ENCODE results near the gene ABCA3.

The ABCA3 gene

DNA sequence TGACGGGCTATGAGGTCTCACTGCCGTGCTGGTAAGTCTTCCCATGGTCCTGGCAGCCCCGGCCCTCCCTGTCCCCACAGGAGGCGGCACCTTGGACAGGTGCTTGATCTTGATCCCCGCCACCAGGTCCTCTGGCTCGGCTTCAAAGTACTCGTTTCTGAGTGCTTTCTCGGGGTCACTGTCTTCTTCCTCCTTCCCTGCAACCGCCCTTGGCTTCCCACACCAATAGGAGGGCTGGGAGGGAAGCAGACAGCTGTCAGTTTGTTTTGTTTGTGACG lies 40.7 kb downstream of the ABCA3 start:
- no peak for DNase-seq

DNA sequence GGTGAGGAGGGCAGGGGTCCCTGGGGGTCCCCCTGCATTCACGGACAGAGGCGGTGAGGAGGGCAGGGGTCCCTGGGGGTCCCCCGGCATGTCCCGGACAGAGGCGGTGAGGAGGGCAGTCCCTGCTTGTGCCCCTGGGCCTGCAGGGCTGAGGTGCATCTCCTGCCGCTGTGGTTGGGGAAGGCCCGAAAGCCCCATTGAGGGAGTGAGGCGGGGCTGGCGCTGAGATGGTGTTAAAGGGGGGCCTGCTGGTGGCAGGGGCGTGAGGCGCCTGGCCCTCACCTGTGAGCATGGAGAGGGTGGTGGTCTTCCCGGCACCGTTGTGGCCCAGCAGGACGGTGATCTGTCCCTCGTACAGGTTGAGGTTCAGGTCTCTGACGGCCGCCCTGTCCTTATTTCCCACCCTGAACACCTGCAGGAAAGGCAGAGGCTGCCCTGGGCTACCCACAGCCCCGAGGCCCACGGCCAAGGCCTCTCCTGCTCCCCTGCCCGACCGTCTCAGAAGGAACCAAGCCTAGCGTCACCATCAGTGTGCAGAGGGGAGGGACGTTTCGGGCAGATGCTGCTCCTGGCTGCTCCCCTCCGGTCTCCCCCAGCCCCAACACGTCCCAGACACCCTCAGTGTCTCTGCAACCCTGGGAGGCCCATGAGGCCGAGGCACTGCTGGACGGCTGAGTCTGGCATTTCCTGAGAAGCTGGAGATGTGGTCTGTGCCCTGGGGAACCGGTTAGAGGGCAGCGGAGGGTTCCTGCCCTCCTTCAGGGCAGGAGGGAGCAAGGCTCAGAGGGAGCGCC lies 41.2 kb downstream of the ABCA3 start:
- DNase-seq, result no peak

DNA sequence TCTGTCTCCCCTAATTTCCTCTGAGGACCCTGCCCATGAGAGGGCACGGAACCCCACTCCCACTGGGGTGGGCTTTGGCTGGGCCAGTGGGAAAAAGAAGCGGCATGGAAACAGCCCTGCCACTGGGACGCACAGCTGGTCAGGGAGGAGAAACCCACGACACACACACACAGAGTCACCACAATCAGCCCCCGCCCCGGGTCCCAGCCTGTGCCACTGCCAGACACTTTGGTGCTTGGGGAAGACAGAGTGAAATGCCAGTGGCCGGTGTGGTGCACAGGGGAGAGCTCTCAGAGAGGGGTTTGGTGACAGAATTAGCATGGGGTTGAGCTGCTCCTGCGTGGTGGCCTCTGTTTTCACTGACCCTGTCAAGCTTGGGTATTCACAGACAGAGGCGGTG lies 41.9 kb downstream of the ABCA3 start:
- DNase-seq, result no peak

DNA sequence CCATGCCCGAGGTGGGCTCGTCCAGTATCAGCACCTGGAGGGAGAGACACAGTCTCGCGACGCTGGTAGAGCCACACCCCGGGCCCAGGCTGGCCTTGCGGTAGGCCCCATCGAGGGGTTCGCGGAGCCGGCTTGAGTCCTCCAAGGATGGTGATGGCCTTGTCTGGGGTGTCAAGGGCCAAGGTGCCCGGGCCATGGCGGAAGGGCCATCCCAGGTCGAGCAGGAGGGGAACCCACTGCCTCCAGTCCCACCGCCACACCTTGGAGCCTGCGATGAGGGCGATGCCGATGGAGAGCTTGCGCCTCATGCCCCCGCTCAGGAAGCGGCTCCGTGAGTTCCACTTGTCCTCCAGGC lies 43.0 kb downstream of the ABCA3 start:
- no peak for DNase-seq

DNA sequence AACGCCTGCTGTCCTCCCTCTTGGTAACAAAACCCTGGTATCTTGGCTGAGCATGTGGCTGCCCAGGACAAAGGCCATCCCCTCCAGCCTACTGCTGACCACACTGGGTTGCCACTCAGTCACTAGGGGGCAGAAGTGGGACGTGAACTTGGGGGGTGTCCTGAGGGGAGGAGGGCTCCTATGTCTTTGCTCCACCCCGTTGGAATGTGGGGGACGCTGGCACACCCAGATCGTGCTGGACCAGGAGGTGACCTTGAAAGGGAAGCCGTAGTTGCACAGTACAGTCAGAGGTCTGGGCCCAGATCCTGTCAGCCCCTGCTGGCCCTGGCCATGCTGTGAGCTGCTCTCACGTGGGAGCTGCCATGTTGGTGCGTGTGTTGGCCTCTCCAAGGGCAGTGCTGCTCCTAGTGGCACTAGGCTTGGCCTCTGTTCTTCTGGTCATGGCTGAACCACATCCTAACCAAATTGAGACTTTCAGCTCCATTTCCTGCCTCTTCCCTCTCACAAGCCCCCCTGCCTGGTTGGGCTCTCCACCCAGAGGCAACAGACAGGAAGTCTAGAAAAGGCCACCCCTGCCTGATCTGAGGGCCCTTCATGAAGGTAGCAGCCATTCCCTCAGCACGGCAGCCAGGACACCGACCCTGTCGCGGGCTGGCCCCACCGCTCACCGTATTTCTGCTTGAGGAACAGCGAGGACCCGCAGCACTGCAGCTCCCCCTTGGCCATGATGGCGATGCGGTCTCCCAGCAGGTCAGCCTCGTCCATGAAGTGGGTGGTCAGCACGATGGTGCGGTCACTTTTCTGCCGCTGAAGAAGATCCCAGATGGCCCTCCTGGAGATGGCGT lies 43.6 kb downstream of the ABCA3 start:
- peak; percentile 44 for DNase-seq

DNA sequence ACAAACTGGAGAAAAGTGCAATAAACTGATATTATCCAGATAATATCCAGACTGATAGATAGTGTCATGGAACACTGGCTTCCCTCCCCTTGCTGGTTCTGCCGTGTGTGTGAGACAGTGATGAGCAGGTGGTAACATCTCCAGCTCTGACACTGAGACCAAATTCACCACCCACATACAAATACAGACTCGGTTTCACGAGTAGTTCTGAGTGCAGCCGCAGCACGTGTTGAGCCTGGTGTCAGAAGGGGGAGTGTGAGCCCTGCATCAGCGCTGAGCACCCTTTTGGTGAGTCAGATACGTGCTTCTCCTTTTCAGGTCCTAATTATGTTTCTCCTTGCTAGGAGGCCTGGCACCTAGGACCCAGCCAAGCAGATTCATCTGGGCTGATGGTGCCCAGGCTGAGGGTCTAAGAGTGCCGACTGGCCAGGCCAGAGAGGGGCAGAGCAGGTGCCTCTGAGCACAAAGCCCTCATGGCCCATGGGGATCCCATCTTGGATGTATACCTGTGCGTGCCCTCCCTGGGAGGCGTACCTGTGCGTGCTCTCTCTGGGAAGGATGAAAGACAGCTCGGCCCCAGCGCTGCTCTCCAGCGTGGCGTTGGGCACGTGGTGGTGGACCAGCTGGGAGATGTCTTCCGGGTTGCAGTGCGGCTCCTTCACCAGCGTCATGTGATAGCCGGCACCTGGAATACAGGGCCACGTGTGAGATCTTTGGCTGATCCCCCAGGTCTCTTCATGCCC lies 45.3 kb downstream of the ABCA3 start:
- DNase-seq, result no peak

DNA sequence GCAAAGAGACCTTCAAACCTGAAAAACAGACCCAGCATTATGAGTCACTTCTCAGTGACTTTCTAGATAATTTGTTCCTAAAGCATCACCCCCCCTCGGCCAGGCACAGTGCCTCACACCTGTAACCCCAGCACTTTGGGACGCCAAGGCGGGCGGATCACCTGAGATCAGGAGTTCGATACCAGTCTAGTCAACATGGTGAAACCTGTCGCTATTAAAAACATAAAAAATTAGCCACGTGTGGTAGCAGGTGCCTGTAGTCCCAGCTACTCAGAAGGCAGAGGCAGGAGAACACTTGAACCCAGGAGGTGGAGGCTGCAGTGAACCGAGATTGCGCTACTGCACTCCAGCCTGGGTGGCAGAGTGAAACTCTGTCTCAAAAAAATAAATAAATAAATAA lies 48.3 kb downstream of the ABCA3 start:
- DNase-seq, result no peak

DNA sequence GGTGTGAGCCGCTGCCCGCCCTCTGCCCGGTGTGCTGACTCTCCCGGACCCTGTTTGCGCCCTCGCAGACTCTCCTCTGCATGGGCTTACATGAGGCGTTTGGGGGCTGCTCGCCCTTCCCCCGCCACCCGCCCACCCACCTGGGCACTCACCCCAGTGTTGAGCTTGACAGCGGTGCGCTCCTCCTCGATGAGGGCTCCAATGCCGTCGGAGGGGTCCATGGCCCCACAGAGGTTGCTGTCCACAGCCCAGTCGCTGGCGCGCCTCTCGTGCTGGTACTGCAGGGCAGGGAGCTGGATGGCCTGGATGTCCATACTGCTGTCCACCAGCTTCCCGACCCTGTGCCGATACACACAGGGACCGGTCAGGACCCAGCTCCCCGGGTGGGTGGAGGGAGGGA lies 51.2 kb downstream of the ABCA3 start:
- no peak for DNase-seq

DNA sequence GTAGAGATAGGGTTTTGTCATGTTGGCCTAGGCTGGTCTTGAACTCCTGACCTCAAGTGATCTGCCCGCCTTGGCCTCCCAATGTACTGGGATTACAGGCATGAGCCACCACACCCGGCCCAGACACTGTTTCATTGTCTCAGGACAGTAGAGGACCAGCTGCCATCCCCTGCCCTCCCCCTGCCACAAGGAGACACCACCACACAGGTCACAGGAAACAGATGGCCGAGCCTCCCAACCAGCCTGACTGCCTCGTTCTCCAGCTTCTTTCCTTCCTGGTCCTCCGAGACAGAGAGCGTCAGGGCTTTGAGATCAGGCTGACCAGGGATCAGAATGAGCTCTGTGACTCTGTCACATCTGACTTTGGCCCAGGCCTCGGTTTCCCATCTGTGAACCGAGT lies 51.8 kb downstream of the ABCA3 start:
- no peak for DNase-seq

DNA sequence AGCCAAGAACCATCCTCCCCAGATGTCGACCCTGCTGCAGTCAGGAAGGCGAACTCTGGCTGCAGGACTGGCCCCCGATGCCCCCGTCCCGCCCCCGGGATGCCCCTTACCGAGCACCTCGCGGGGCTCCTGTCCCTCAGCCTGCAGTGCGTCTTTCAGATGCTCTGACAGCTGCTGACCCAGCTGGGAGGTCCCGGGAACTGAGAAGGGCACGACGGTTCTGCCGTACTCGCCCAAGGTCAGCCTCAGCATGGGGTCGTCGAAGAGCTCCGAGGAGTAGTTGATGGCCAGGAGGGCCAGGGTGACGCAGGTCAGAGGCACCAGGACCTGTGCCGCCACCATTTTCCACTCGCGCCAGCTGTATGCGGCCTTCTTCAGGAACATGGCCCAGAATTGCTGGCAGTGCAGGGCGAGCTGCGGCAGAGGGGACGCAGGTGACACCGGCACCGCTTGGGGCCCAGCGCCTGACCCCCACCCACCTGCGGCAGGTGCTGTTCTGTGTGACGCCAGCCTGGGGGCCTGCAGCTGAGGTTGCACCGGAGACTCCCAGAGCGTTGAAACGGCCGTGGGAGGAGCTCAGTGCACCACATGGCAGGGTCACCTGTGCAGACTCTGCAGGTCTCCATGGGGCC lies 52.5 kb downstream of the ABCA3 start:
- no peak for DNase-seq

DNA sequence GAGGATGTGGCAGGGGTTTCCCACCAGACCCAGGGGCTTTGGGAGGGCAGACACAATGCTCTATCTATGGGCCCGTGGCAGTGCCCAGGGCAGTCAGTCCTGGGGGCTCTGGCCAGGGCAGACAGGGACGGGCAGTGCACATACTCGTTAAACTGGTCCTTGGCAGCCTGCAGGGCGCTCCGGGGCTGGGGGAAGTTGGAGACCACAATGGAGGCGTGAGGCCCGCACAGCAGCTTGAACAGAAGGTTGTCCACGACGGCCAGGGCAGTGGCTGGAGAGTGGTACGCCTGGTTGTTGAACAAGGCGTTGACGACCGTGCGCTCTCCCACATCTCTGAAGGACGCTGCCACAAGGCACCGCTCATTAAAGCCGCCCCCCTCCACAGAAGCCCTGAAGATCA lies 54.0 kb downstream of the ABCA3 start:
- DNase-seq, result no peak

DNA sequence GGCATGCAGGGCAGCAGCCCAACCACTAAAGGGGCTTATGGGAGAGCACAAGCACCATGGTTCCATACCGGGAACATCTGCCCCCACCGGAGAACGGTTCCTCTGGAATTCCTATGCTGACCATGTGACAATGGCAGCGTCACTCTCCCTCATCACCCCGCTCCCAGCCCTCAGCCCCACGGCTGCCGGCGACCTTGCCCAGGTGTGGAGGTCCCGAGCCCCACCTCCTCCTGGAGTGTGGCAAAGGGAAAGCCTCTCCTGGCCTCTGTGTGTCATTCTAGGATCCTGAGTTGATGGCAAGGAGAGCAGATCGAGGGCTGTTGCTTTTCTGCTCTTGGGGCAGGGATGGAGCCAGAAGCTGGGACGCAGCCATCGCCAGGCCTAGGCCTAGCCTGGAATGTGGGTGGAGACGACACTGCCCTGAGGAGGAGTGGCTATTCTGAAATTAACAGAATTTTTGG lies 54.8 kb downstream of the ABCA3 start:
- DNase-seq, result no peak

DNA sequence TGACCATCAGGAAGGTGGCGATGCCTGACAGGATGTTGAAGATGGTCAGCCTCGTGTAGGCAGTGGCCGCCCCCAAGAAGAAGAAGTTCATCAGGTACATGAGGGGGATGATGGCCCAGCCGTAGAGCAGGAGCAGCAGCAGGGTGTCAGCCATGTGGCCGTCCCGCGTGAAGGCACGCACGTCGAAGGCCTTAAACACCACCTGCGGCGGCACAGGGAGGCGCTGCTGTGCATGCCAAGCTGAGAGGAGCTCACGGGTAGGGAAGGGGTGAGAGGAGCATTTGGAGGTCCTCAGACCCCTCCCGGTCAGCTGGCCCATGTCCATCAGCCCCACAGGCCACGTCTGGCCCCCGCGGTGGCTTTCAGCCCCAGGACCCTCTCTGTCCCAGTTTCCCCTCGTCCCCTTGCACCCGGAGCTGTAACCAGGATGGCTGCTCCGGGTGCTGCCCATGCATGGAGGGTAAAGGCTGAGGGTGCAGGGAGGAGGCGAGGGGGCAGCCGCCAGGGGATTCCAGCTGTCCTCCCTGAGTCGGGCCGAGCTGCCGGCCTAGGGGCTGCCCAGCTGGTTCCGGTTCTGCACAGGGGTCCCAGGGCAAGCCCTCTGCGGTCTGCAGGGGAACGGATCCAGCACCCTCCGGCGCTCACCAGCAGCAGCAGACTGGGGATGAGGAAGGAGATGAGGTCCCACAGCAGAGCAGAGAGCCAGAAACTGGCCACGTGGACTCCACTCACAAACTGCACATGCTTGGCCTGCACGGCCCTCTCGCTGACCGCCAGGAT lies 55.5 kb downstream of the ABCA3 start:
- DNase-seq, result no peak

DNA sequence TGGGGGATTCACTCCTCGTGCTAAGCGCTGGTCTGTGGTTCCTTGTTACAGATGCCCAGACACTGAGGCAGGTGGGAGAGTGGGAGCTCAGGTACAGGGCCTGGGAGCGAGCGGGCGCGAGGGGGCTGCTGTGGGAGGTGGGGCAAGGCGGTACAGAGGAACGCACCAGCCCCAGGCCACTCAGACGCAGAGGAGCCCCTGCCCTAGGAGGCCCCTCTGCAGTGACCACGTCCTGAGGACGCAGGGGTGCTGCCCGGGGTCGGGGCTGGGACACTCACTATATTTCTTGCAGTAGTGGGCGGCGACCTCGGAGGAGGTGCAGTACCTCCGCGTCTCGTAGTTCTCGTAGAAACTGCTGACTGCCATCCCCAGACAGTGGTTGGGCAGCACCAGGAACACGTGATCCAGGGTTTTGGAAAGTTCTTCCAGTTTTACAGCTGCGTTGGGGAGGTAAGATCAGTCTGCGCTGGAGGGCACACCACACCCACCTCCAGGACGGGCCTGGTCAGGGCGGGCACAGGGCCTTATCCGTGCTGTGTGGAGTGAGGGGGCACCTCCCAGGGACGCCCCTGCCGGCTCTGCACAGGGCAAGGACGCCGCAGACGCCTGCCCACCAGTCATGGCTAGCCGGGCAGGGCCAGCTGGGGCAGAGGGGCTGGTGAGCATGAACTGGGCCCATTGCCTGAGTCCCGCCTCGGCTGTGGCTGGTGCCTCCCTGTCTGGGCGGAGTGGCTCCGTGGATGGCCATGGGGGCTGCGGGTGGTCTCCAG lies 56.3 kb downstream of the ABCA3 start:
- no peak for DNase-seq

DNA sequence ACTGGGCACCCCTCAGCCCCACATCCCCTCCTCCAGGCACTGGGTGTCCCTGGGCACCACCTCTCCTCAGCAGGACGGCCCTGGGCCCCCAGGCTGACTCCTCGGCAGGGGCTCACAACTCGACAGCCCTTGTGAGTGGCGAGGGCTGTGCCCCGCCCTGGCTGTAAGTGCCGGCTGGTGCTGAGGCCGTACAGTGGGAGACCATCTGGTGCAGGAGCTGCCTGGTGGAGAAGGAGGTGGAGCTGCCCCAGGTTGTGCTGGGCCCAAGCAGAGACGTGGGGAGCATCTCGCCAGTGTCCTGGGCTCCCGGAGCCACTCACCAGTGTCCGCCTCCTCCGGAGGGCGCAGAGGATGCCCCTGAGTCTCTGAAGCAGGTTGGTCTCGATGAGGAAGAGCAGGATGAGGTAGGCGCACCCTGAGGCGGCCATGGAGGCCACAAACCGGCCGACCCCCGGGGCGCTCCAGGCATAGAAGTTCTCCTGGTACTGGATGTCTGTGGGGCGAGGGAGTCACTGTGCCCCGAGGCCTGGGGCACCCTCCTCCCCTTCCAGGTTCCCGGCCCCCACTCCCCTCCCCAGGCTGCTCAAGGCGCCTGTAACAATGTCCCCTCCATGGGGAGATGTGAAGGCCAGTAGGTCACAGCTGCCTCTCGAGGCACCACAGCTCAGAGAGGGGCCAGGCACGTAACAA lies 57.5 kb downstream of the ABCA3 start:
- DNase-seq, result no peak

DNA sequence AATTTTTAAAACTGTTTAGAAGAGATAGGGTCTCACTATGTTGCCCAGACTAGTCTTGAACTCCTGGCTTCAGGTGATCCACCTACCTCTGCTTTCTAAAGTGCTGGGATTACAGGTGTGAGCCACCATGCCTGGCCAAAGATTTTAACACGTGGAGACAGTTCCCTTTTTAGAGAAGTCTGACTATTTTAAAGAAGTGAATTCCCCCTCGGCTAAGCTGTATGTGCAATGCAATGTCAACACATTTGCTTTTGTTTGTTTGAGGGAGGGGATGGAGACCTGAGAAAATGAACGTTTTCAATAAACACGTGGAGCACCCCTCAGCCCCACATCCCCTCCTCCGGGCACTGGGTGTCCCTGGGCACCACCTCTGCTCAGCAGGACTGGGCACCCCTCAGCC lies 58.3 kb downstream of the ABCA3 start:
- DNase-seq, result no peak

DNA sequence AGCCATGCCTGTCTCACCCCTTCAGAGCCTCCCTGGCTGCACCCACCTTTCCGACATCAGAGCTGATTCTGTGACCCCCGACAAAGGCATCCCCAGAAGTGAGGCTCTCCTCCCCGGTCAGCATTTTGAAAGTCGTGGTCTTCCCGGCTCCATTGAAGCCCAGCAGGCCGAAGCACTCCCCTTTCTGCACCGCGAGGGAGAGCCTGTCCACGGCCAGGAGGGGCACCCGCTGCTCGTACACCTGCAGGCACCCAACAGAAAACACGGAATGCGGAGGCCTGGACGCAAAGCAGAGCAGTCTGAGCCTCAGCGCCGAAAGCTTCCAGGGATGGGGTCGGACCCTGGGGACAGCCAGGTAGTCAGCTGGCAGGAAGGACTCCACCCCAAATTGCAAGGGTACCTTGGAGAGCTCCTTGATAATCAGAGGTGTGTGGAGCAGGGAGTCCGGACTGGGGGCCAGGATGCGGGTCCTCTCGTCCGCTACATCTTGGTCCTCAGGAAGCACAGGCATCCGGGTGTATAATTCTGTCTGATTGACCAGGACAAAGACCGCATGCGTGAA lies 59.5 kb downstream of the ABCA3 start:
- no peak for DNase-seq

DNA sequence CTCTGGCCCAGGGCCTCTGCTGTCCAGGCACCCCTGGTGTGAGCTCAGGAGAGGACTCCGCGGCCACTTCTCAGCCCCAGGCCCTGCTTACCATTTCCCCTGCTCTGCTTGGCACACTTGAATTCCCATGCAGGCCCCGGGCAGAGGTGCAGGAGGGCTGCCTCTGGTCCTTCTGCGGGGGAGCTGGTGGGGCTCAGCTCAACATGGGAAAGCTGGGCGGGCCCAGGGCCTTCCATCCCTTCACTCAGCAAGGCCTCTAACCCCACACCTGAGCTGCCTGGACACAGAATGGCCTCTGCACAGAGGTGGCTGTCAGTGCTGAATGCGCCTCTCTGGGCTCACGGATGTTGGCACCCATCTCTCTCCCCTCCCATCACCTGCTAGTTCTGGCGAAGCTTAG lies 60.1 kb downstream of the ABCA3 start:
- DNase-seq, result no peak

DNA sequence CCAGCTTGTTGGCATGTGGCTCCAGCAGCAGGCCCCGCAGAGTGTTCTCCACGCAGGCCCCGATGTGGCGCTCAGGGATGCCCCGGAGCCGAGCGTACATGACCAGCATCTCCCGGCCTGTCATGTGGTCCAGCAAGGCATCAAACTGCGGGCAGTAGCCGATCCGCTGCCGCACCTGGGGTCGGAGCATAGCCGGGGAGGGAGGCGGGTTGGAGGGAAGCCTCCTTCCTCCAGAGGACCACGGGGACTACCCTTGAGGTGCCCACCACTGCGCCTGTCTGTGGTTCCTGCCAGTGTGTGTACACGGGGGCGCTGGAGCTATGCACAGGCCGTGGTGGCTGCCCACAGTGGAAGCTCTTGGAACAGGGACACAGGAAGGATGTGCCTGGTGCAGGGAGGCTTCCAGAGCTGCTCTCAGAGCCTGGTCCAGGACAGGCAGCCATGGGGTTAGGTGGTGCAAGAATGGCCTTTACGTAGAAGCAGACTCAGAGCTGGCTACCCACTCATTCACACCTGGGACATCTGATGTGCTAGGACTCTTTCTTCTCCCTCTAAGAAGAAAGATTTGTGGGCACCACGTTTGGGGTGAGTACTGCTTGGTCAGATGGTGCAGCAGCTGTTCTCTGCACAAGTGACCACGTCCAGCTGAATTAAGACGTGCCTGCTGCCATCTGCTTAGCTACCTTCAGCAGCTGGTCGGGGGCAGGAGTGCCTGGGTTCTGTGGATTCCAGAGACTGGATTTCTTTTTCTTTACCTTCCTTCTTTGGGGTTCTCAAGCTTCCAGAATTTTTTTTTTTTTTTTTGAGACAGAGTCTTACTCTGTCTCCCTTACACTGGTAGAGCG lies 61.4 kb downstream of the ABCA3 start:
- no peak for DNase-seq

DNA sequence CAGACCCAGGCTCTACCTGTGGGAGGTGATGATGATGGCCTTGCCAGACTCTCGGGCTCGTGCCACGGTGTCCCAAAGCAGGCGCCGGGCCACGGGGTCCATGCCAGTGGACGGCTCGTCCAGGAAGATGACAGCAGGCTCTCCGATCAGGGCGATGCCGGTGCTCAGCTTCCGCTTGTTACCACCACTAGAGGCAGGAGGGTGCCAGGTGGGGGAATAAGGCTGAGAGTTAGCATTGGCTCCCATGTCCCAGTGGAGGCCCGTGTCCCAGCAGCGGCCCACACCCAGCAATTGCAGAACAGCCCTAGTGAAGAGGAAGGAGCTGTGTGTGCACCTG lies 62.3 kb downstream of the ABCA3 start:
- no peak for DNase-seq
